ENCODE results near the gene VEGFB.
"Not testable (repeated sequence)": the region's sequence is repeated elsewhere in the genome, so short reads cannot be mapped to it uniquely, and the experiment has no call there.

Gene VEGFB

GRCh38 chr11:64230985-64231365 lies 3.4 kb upstream of the VEGFB start:
- no peak for DNase-seq (ENCODE audit: low read depth in 2 of 2)

GRCh38 chr11:64231546-64231945 lies 2.8 kb upstream of the VEGFB start:
- DNase-seq (ENCODE audit: low read depth in 2 of 2): no peak

GRCh38 chr11:64232182-64232966 lies 2.0 kb upstream of the VEGFB start:
- DNase-seq (ENCODE audit: low read depth in 2 of 2): no peak

- DNase-seq (ENCODE audit: low read depth in 2 of 2): no peak
These were observed 1.4 kb upstream of the VEGFB start for GRCh38 chr11:64232967-64233315.

GRCh38 chr11:64234647-64235379 lies 429 bp downstream of the VEGFB start:
- no peak for DNase-seq (ENCODE audit: low read depth in 2 of 2)

- no peak for DNase-seq (ENCODE audit: low read depth in 2 of 2)
These were observed 1.2 kb downstream of the VEGFB start for GRCh38 chr11:64235437-64236161.

- DNase-seq (ENCODE audit: low read depth in 2 of 2): no peak
These were observed 3.1 kb downstream of the VEGFB start for GRCh38 chr11:64237484-64237951.

- no peak for DNase-seq (ENCODE audit: low read depth in 2 of 2)
These were observed 3.7 kb downstream of the VEGFB start for GRCh38 chr11:64238076-64238475.

GRCh38 chr11:64238999-64239398 lies 4.6 kb downstream of the VEGFB start:
- no peak for DNase-seq (ENCODE audit: low read depth in 2 of 2)

GRCh38 chr11:64239662-64240434 lies 5.5 kb downstream of the VEGFB start:
- no peak for DNase-seq (ENCODE audit: low read depth in 2 of 2)

- peak; percentile 95 to 99 for DNase-seq (ENCODE audit: low read depth in 2 of 2)
These were observed 6.3 kb downstream of the VEGFB start, which contains the start of gene FKBP2 for GRCh38 chr11:64240435-64241240. FKBP2 (plus strand) TSS chr11:64241095; CDS start chr11:64242388, 1,293 bp downstream.

GRCh38 chr11:64241241-64241490 lies 6.8 kb downstream of the VEGFB start:
- DNase-seq (ENCODE audit: low read depth in 2 of 2): peak in 1 of 2 donors; percentile 100

- peak in 1 of 2 donors; percentile 99 for DNase-seq (ENCODE audit: low read depth in 2 of 2)
These were observed 7.3 kb downstream of the VEGFB start for GRCh38 chr11:64241491-64242374.

GRCh38 chr11:64243236-64243854 lies 9.0 kb downstream of the VEGFB start:
- no peak for DNase-seq (ENCODE audit: low read depth in 2 of 2)

GRCh38 chr11:64244107-64244506 lies 9.7 kb downstream of the VEGFB start:
- DNase-seq (ENCODE audit: low read depth in 2 of 2): no peak

- DNase-seq (ENCODE audit: low read depth in 2 of 2): no peak
These were observed 10.6 kb downstream of the VEGFB start for GRCh38 chr11:64244966-64245365.

GRCh38 chr11:64245401-64245796 lies 11.0 kb downstream of the VEGFB start:
- DNase-seq (ENCODE audit: low read depth in 2 of 2): no peak

- DNase-seq (ENCODE audit: low read depth in 2 of 2): peak; percentile 63 to 72
These were observed 11.6 kb downstream of the VEGFB start for GRCh38 chr11:64245797-64246620.

GRCh38 chr11:64246621-64246870 lies 12.2 kb downstream of the VEGFB start:
- DNase-seq (ENCODE audit: low read depth in 2 of 2): not testable (repeated sequence)

Measured in stimulated activated CD8-positive, alpha-beta memory T cell treated with anti-CD3 and anti-CD28 coated beads, Interleukin-2, amount 100 ng/mL, for 48 hours (primary cell).